ENCODE measurements around the gene ATP2C1. TPM values are rescaled to one million over a fixed set of nuclear protein-coding genes. Genes with fewer than 3 reads are reported as not detected.

Gene ATP2C1
- total and polyA plus RNA-seq, 2 experiments from 2014 or later: 28.1 to 75.7 TPM

DNA sequence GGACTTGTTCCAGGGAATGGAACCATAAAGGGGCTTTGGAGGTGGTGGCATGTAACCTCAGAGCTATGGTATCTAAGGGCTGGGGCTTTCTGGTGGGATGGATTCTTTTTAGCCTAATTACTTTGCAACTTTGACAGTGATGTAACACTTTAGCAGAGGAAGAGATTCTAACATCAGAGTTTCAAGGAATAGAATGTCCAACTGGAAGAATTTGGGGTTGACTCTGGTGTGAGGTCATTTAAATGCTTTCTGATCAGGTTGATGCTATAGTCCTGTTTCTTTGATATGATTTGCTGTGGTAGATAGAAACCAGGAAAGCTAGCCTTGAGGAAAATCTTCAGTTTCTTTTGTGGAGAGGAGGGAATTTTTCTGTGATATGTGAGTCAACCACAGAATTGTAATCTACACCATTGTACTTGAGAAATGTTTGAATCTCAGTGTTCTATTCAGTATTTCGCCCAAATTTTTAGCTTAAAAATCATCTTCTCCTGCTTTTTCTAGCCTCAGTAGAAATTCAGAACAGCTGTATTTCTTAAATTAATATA lies 40.0 kb downstream of the ATP2C1 start (continued):
- no peak for TF ChIP-seq EZH2 (IDR thresholded peaks at IDR 0.05; ENCODE audit: low read depth, unreplicated experiment)
- TF ChIP-seq NANOG (IDR thresholded peaks at IDR 0.05; ENCODE audit: borderline replicate concordance): no peak
- TF ChIP-seq, protein P1, sequence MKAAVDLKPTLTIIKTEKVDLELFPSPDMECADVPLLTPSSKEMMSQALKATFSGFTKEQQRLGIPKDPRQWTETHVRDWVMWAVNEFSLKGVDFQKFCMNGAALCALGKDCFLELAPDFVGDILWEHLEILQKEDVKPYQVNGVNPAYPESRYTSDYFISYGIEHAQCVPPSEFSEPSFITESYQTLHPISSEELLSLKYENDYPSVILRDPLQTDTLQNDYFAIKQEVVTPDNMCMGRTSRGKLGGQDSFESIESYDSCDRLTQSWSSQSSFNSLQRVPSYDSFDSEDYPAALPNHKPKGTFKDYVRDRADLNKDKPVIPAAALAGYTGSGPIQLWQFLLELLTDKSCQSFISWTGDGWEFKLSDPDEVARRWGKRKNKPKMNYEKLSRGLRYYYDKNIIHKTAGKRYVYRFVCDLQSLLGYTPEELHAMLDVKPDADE (IDR thresholded peaks at IDR 0.05): no peak
- no peak for TF ChIP-seq JUNB (IDR thresholded peaks at IDR 0.05; ENCODE audit: unreplicated experiment)
- TF ChIP-seq, protein P2, sequence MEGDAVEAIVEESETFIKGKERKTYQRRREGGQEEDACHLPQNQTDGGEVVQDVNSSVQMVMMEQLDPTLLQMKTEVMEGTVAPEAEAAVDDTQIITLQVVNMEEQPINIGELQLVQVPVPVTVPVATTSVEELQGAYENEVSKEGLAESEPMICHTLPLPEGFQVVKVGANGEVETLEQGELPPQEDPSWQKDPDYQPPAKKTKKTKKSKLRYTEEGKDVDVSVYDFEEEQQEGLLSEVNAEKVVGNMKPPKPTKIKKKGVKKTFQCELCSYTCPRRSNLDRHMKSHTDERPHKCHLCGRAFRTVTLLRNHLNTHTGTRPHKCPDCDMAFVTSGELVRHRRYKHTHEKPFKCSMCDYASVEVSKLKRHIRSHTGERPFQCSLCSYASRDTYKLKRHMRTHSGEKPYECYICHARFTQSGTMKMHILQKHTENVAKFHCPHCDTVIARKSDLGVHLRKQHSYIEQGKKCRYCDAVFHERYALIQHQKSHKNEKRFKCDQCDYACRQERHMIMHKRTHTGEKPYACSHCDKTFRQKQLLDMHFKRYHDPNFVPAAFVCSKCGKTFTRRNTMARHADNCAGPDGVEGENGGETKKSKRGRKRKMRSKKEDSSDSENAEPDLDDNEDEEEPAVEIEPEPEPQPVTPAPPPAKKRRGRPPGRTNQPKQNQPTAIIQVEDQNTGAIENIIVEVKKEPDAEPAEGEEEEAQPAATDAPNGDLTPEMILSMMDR (conservative IDR thresholded peaks at IDR 0.05; ENCODE audit: low read depth in 2 of 2): no peak
- TF ChIP-seq POLR2AphosphoS5 (IDR thresholded peaks at IDR 0.05; ENCODE audit: low read depth): no peak
- TF ChIP-seq EZH2phosphoT487 (IDR thresholded peaks at IDR 0.05; ENCODE audit: unreplicated experiment): no peak
- TF ChIP-seq ZNF114 (CRISPR knock-in tag; IDR thresholded peaks at IDR 0.05): no peak
- TF ChIP-seq CREB1 (CRISPR knock-in tag; IDR thresholded peaks at IDR 0.05; ENCODE audit: low read depth): no peak

DNA sequence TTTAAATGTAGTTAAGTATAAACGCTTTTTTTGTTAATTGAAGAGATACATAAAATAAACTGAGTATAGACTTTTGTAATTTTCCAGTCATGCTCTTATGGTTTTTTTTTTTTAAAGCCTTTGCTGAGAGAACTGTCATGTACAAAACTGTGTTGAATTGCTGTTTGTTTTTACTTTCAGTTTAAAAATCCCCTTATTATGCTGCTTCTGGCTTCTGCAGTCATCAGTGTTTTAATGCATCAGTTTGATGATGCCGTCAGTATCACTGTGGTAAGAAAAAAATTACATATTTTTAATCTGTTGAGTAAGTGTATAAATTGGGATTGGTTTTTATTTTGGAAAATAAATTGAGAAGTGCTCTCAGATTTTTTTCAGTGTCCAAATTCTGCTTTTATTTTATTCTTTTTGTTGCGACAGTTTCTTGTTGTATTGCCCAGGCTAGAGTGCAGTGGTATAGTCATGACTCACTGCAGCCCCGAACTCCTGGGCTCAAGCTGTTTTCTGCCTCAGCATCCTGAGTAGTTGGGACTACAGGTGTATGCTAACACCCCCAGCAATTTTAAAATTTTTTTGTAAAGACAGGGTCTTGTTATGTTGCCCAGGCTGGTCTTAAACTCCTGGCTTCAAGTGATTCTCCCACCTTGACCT lies 40.7 kb downstream of the ATP2C1 start:
- ATAC-seq: no peak
- no peaks in the 10 kb centered on the region for H3K9me2 ChIP-seq (ENCODE audit: insufficient read depth)
- H3K27me3 Mint-ChIP-seq (ENCODE audit: insufficient read depth, low read depth, poor library complexity): no peaks in the 10 kb centered on the region
- H3K27ac Mint-ChIP-seq: no peak overlapping the region
- H3K27me3 ChIP-seq (ENCODE audit: insufficient read depth): no peaks in the 10 kb centered on the region
- peaks cover 4% of the 10 kb centered on the region; the same call in 2 of the 3 replicates for H3K4me1 Mint-ChIP-seq
- H3K4me1 ChIP-seq (ENCODE audit: insufficient read depth): no peaks in the 10 kb centered on the region
- DNase-seq (ENCODE audit: low spot score): no peak
- peaks cover 7% of the 10 kb centered on the region; the same call in 2 of the 3 replicates for H3K36me3 Mint-ChIP-seq (ENCODE audit: low read depth)
- H3F3A ChIP-seq (replicated peaks; ENCODE audit: low read depth): no peaks in the 10 kb centered on the region
- H3K9me3 Mint-ChIP-seq: no peaks in the 10 kb centered on the region
- no peak overlapping the region for H3K4me3 ChIP-seq
- H3K4me3 Mint-ChIP-seq: no peak overlapping the region
- no peak overlapping the region for H2AFZ ChIP-seq
- peaks cover 10% of the 10 kb centered on the region for H3K79me2 ChIP-seq (replicated peaks; ENCODE audit: insufficient read depth)
- no peaks in the 10 kb centered on the region for H4K20me1 ChIP-seq (replicated peaks; ENCODE audit: insufficient read depth)
- no peak overlapping the region for H3K4me2 ChIP-seq
- H3K27ac ChIP-seq (ENCODE audit: low read depth): no peak overlapping the region
- H3K36me3 ChIP-seq (ENCODE audit: insufficient read depth): no peaks in the 10 kb centered on the region; the same call in 1 of the 2 replicates
- no peak for TF ChIP-seq ZNF114 (CRISPR knock-in tag; IDR thresholded peaks at IDR 0.05)
- no peak for TF ChIP-seq STAT1 (IDR thresholded peaks at IDR 0.05; ENCODE audit: unreplicated experiment)
- no peak for TF ChIP-seq CREB1 (CRISPR knock-in tag; IDR thresholded peaks at IDR 0.05; ENCODE audit: low read depth)
- no peak for TF ChIP-seq ZNF331 (CRISPR knock-in tag; IDR thresholded peaks at IDR 0.05; ENCODE audit: low read depth)
- TF ChIP-seq, protein P3, sequence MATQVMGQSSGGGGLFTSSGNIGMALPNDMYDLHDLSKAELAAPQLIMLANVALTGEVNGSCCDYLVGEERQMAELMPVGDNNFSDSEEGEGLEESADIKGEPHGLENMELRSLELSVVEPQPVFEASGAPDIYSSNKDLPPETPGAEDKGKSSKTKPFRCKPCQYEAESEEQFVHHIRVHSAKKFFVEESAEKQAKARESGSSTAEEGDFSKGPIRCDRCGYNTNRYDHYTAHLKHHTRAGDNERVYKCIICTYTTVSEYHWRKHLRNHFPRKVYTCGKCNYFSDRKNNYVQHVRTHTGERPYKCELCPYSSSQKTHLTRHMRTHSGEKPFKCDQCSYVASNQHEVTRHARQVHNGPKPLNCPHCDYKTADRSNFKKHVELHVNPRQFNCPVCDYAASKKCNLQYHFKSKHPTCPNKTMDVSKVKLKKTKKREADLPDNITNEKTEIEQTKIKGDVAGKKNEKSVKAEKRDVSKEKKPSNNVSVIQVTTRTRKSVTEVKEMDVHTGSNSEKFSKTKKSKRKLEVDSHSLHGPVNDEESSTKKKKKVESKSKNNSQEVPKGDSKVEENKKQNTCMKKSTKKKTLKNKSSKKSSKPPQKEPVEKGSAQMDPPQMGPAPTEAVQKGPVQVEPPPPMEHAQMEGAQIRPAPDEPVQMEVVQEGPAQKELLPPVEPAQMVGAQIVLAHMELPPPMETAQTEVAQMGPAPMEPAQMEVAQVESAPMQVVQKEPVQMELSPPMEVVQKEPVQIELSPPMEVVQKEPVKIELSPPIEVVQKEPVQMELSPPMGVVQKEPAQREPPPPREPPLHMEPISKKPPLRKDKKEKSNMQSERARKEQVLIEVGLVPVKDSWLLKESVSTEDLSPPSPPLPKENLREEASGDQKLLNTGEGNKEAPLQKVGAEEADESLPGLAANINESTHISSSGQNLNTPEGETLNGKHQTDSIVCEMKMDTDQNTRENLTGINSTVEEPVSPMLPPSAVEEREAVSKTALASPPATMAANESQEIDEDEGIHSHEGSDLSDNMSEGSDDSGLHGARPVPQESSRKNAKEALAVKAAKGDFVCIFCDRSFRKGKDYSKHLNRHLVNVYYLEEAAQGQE (IDR thresholded peaks at IDR 0.05; ENCODE audit: unreplicated experiment): no peak
- TF ChIP-seq EZH2phosphoT487 (IDR thresholded peaks at IDR 0.05; ENCODE audit: unreplicated experiment): no peak
- no peak for TF ChIP-seq EZH2 (IDR thresholded peaks at IDR 0.05; ENCODE audit: low read depth, unreplicated experiment)
- no peak for TF ChIP-seq JUNB (IDR thresholded peaks at IDR 0.05; ENCODE audit: unreplicated experiment)

Measured in GM23338 (cell line).